Mammary epithelial cell (primary cell): ENCODE results near the gene PPM1B.

Experiments used
- CTCF ChIP-seq, 2 donors: IDR thresholded peaks in 1 of 2; conservative IDR thresholded peaks in 1 of 2; 2 replicates each; pipeline ENCODE4 v1.5.1; 2011 to 2012; ENCODE audit warnings: inconsistent platforms in 2 of 2, low read length in 2 of 2, mild to moderate bottlenecking in 2 of 2, control low read depth in 1 of 2, low read depth in 1 of 2; ENCODE audit not compliant: insufficient read depth in 1 of 2; ENCODE audit errors: extremely low read depth in 1 of 2
- EZH2 ChIP-seq: IDR thresholded peaks from 2 replicates; pipeline ENCODE4 v1.6.1; 2012; ENCODE audit warnings: low read length, inconsistent platforms, borderline replicate concordance

DNA sequence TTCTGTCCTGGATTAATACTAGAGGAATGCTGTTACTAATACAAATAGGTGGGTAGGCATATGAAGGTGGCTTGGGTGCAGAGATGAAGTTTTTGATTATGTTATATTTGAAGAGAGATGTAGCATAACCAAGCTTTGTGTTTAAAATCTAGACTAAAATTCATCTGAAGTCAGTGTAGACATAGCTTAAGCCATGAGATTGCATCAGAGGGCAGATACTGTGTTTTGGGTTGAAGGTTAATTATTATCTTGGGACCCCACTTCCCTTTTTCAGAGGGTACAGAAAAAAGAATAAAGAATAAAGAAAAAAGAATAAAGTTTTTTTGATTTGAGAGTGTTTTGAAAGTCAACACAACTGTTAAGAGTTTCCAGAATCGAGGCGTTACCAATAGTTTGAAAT lies 13.0 kb downstream of the PPM1B start:
- TF ChIP-seq CTCF (conservative IDR thresholded peaks at IDR 0.05 in 1 of 2, IDR thresholded peaks at IDR 0.05 in 1 of 2; ENCODE audit: extremely low read depth in 1 of 2, insufficient read depth in 1 of 2, low read depth in 1 of 2, low read length in 2 of 2) (no peak), EZH2 (no peak)
